Measurements from ENCODE around the gene HOXD10.

The HOXD10 gene

DNA sequence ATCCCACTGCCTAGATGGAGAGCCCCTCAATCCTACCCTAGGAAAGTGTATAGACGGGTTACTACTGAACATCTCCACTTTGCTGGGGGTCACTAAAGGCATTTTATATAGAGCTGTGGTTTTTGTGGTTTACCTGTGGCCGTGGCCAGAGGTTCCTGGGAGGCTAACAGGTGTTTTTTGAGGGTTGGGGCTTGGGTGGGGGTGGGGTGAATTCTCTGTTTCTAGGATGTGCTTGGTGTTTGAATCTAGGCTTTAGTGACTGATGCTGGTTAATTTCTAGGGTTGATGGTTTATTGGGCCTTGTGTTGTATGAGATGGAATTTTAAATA, 20.6 kb downstream of the HOXD10 start:
- DNase-seq, result no peak

DNA sequence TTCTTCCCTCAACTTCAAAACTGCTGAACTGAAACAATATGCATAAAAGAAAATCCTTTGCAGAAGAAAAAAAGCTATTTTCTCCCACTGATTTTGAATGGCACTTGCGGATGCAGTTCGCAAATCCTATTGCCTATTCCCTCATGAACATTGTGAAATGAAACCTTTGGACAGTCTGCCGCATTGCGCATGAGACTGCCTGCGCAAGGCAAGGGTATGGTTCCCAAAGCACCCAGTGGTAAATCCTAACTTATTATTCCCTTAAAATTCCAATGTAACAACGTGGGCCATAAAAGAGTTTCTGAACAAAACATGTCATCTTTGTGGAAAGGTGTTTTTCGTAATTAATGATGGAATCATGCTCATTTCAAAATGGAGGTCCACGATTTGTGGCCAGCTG, 21.3 kb downstream of the HOXD10 start:
- no peak for DNase-seq

DNA sequence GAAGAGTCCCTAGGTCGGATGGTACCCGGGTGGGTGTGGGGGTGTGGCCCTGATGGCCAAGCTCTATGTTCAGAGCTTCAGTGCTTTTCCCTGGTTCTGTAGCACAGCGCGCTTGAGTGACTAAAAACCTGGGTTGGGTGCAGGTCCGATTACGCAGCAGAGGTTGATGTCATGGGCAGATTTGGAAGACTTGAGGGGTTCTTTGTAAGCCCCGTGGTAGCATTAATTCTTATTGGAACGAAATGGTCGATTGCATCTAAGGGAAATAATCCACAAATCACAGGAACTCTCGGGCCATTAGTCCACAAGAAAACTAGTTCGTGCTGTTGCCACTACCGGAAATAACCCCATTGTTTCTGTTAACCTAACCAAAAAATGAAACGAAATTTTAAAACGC, 21.9 kb downstream of the HOXD10 start:
- DNase-seq, result no peak

DNA sequence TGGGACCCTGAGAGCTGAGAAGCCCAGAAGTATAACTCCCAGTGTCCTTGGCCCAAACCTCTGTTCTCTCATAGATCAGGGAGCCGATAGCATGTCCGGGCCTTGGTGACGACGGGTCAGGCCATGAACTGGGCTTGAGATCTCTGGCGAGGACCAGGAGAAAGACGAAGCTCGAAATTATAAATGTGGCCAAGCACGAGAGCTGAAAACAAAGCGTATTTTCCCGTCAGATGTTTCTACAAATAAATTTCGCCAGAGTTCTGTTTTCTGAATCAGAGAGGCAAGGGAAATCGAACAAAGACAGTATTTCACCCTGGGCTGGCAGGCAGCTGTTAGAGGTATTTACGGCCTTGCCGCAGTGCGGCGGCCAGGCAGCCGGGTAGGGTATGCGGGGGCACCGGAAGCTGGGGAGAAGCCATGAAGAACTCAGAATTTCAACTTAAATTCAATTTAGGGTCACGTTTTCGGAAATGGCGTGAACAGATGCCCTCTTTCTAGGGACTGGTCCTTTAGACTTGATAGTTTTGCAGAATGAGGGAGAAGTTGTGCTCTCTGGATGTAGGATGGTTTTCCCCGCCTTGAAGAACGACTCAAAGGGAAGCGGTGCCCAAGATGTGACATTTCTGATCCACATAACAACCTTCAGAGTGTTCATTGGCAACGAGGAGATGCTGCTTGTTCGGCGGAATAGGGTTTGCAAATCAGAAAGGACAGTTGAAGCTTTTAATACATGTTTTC, 22.5 kb downstream of the HOXD10 start:
- DNase-seq, result no peak

DNA sequence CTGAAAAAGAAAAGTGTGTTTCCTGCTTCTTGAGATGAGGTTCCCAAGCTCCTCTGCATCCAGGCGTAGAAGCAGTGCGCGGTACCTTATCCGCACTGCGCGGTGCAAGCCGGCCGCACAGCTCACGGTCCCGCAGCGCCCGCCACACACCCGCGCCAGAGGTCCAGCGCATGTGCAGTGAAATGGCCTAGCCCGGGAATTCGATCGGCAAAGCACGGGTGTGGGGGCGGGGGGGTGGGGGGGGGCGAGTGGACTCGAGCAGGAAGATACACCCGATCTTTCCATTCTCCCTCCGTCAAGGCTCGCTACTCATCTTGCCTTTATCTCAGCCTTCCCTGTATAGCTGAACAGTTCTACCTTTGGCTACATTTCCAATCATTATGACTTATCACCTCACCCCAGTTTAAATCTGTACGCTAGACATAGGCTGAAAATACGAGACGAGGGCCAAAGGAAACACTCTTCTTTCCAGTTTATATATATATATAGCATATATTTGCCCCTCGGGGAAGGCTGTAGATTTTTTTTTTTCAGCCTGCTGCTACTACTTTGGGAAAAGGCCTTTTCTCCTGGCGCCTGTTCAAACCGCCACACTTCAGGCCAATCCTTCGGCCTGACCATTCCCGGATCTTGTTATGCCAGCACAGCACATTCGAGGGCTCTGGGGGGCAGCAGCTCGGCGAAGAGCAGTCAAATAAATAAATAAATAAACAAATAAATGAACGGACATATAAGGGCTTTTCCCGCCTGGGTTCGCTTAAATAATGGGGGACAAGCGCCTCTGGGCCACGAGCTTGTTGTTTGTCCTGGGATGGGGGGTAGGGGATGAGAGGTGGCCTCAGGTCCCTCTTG, 23.3 kb downstream of the HOXD10 start:
- no peak for DNase-seq

DNA sequence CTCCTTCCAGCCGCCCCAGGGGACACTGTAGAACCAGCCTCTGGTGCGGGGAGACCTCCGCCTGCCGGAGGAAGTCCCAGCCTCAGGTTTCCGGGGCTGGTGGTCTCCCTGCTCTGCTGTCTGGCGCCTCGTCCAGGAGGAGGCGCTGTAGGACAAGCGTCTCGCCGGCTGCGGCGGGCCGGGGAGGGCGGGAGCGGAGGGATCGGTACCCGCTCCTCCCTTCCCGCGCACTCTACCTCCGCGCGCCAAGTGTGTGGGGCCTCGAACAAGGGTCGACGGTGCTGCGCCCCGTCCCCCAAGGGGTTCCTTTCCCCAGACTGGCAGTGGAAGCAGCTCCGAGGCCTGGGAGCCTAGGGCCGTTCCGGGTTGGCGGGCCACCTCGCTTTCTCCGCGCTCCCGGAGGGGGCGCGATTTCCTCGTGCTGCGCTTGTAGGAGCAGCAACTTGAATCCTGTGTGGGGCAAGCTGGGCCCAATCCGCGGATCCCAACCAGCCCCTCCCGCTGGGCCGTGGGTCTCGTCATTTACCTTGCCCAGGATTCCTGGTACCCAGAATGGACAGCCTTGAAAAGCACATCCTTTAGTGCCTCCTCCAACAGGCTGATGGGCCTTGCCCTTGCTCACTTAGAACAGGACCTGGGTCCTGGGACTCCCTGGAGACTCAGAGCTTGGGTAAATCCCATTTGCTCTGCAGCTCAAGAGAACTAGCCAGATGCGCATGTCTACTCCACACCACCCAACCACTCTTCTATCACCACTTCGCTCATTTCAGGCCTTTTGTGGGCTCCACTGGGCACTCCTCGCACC, 24.1 kb downstream of the HOXD10 start:
- DNase-seq, result peak; percentile 77 to 88 (median 84)

DNA sequence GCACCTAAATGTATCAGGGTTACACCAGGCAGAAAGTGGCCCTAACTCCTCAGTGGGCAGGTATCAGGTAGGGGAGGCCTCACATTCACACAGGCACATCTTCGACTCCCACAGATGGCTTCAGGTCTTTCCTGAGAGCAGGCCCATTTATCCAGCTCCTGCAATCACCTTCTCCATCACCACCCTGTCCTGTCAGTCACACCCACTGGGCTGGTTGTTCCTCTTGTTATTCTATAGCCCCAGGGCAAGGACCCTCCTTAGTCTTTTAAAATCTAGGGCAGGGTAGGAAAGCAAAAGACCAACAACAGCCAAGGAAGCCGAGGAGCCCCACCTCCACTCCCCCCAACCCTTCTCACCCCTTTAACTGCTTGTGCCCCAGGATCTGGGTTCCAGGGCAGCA, 25.7 kb downstream of the HOXD10 start:
- no peak for DNase-seq

DNA sequence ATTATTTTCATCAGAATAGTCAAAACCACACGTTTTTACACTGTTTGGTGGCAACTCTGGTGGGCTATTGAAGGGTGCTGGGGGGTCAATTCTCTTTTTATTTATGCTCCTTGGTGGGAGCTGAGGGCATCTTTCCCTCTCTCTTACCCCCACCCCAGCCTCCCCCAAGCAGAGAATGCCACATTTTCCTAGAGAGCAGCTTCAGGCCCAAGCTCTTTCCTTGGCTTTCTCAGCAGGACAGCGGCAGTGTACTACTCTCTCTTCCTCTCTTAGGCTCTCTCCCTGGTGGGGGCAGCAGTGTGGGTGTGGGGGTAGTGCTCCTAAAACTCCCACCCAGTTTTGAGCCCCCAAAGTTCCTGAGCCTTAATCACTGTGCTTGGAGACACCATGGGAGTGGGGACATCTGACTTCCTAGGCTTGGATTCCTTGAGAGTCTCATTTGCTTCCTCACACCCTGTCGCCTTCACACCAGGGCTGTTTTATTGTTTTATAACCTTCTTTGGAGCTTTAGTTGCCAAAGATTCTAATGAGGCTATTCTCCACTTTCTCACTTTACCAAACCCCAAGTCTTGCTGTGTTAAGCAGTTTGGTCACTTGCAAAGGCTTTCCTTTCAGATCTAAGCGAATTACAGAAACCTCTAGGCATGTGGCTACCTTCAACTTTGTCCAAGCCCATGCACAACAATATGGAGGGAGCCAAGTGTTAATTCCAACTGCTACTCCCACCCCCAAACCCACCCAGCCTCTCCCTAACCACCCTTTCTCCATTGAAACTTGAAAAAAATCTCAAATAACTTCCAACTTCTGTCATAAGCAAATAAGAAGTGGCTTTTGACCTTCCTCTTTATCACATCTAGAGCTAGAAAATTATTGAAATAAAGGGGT, 28.7 kb downstream of the HOXD10 start:
- DNase-seq, result no peak

DNA sequence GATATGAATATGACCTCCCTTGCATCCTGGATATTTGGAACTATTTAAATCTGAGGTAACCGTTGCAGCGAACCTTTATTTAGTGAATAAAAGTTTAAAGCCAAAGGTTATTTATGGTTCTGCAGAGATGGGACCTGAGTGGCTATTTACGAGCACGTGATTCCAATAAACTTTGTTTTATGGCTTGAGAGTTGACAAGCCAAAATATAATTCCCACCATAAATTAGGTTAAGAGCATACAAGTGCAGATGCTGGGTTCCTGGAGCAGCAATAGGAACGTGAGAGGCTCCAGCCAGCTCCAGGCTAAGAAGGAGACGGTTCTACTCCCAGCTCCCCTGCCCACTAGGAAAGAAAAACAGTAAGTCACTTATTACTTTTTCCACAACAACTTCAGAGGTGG, 29.5 kb downstream of the HOXD10 start:
- peak in 1 of 3 experiments; percentile 11 for DNase-seq

DNA sequence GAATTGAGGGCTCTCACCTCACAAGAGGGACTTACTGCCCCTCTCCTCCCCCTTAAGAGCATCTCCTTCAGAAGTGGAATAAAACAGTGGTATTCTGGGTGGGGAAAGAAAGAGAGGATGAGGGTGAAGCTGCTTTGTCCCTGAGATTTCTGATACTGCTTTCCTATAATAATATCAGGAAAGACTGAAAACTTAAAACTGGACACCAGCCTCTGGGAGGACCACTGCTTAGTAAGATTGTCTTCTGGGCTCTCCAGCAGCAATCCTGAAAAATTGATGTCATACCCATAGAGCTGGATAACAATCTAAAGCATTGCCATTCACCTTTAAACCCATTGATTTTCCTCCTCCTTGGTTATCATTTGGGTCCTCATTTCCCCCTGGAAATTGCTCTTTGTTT, 30.1 kb downstream of the HOXD10 start:
- no peak for DNase-seq

DNA sequence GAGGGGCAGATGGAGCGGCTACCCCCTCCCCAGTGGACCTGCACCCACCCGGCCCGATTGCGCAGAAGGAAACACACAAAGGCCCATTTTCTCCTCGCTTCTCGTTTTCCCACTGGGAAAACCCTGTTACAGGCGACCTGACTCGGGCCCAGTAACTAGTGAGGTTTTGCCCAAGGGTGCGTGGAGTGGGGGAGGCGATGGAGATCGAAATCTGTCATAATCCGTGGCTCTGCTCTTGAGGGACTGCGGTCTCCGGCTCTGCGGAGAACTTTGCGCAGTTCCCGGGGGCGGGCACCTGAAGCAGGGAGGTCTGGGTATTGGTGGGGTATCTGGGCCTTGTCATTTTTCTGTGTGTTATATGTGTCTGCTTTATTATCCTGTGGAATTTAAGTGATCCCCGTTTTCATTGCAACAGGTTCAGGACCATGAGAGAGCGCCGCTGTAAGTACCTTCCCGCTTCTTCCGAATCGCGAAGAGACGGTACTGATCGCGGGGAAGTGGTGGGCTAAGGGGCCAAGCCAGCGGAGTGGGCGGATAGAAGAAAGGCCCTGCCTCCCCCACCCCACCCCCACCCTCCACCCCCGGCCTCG, 30.7 kb downstream of the HOXD10 start:
- no peak for DNase-seq

DNA sequence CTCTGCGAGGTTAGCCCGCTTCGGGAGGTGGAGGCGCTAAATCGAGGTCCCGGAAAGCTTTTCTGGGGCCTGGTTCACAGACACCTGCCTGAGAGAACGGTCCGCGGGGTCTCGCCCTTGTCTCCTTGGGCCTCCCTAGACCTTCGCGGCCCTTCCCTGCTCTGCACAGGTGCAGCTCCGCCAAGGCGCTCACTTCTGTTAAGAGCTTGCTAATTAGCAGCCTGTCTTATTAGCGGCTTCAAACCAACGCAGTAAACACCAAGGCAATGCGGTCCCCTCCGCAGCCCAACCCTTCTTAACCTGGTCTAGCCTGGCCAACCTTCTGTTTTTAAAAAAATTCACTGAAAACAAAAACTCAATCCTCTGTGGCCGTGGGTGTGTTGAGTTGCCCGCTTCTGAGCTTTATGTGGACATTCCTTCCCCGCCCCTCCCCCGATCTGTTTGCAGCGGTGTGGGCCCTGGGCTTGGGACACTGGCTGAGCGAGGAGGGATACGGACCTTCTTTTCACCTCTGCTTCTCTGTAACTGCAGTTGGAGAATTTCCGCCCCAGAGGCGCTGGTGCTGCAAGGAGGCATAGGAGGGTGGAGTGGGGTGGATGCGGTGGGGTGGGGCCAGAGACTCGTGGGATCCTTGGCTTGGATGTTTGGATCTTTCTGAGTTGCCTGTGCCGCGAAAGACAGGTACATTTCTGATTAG, 31.4 kb downstream of the HOXD10 start:
- no peak for DNase-seq

DNA sequence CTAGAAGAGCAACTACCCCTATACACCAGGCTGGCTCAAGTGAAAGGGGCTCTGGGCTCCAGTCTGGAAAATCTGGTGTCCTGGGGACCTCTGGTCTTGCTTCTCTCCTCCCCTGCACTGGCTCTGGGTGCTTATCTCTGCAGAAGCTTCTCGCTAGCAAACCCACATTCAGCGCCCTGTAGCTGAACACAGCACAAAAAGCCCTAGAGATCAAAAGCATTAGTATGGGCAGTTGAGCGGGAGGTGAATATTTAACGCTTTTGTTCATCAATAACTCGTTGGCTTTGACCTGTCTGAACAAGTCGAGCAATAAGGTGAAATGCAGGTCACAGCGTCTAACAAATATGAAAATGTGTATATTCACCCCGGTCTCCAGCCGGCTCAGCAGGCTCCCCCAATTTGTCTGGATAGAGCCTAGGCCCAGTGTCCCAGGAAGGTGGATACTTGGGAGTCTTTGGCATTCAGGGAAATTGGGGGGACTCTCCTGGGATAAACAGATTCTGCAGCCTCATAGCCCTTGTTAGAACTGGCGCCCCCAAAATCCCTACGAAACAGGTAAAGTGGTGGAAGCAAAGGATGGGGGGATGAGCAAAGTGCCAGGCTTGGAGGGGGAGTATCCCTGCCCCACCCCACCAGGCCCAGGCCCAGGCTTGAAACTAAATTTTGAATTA, 32.3 kb downstream of the HOXD10 start:
- no peak for DNase-seq

DNA sequence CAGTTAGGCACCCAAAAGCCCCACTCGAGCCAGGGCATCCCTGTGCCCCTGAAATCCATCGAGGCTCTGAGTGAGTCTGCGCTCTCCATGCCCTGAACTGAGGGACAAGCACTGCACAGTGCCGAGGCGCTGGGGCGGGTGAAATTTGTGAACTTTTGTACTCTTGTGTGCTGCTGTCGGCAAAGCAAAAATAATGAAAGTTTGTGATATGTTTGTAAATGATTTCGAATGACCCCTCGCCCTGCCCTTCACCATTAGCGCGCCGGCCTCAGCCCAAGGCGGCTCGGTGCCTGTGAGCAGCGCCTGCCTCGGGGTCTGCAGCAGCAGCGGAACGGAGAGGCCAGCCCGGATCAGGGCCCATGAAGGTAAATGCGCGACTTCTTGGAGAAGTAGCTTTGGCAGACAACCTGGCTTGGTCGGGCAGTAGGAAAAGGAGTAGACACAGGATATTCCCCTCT, 32.9 kb downstream of the HOXD10 start:
- no peak for DNase-seq

DNA sequence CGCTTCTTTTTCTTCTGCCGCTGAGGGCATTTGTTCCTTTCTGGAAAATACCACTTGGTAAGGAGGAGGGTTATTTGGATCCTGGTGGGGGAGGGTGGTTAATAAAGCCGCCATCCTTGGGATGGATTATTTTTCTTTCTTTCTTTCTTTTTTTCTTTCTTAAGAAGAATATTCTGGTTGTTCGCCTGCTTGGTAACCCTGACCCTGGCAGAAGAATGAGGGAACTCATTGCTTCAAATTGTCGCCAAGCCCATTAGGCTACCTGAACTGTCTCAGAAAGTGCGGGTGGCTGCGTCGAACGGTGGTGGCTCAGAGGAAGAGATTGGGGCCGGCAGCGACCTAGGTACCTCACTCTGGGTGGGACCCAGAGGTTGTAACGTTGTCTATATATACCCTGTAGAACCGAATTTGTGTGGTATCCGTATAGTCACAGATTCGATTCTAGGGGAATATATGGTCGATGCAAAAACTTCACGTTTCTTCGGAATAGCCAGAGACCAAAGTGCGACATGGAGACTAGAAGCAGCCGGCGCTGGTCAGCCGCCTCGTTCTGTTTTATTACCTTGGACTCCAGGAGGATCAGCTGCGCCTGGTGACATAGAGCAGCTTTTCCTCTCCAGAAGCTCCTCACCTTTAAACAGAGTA, 33.5 kb downstream of the HOXD10 start:
- DNase-seq, result no peak

DNA sequence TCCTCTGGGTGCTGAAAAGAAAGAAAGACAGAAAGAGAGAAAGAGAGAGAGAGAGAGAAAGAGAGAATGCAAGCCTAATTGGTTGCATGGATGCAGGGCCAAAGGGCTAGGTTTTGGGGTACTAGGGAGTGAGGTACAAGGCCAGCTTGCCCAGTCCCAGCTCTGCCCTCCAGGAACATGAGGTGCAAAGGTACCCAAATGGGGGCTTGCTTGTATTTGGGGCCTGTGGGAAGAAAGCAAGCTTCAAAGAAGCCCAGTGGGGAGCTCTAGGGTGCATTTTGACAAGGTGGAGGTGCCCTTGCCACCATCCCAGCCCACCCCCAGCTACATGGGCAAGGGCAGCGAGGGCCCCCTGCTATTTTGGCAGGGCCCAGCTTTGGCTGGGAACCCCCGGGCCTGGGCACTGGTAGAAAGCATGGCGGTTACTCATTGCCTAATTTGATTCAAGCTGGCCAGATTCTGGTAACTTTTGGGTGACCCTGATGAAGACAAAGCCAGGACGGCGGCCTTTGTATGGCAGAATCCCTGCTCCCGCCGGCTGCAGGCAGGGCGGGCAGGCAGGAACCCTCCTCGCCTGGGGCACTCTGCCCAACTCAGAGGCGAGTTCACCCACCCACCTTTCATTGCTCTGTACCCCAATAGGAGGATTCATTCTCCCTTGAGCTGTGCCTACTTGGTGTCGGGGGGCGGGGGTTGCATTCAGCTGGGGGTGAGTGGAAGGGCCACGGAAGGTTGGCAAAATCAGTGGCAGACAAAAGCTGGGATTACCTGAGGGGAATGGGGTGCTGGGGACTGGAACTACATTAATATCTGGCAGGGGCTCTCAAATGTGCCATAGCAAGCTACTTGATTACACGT, 34.2 kb downstream of the HOXD10 start:
- no peak for DNase-seq

DNA sequence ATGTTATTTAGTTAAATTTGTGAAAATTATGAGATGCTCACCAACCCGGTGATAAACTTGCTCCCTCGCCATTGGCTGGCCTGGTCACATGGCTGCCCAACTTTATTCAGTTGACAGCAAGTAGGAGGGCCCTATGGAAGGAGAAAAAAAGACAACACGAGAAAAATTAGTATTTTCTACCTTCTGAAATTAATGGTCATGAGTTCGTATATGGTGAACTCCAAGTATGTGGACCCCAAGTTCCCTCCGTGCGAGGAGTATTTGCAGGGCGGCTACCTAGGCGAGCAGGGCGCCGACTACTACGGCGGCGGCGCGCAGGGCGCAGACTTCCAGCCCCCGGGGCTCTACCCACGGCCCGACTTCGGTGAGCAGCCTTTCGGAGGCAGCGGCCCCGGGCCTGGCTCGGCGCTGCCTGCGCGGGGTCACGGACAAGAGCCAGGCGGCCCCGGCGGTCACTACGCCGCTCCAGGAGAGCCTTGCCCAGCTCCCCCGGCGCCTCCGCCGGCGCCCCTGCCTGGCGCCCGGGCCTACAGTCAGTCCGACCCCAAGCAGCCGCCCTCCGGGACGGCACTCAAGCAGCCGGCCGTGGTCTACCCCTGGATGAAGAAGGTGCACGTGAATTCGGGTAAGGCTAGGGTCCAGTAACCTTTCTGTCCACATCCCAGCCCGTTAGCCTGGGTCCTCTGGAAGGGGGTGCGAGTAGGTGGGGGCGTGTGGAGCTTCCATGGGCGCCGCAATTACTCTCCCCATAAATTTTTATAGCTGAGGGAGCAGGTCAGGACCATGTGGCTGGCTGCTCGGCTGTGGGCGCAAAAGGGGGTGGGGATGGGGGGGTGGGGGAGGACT, 35.1 kb downstream of the HOXD10 start, which contains the start of gene HOXD4:
Gene HOXD4 (plus strand): TSS at position 109 of the 846 bp plus-strand sequence. CDS start 84 bp downstream, at position 193.
- peak in 2 of 3 experiments; percentile 77 to 78 for DNase-seq

All from NCI-H1417 (cell line).